ENCODE measurements around the gene ASF1A.

Gene ASF1A

DNA sequence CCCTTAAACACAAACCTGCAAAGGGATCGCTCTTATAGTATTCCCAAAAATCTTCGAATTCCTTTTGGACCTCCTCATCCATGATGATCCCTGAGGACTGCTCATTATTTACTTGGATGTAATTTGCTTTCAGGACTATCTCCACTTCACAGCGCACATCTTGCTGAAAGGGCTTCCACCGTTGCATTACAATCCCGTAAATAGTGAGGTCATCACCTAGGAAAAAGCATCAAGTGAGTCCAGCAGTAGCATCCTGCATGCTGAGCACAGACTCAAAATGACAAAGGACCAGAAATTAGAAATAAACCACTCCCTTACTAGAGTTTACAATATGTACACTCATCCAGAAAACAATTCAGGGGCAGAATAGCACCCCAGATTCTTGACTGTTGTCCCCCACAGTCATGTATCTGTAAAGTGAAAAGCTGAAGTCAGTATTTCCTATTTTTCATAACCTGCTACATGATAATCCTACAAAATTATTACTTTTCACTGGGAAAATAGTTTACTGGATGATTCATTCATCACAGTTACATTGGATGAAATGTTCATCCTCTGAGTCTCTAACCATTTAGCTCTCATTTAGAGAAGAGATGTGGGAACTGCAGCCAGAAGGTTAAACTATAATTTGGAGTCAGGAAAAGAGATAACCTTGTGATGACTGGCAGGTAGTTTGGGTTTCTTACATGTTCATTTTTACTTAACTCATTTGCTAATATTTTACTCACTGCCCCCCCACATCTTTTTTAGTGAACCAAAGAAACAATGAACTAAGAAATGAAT is 23.8 kb downstream of the ASF1A start:
- no peak for DNase-seq

DNA sequence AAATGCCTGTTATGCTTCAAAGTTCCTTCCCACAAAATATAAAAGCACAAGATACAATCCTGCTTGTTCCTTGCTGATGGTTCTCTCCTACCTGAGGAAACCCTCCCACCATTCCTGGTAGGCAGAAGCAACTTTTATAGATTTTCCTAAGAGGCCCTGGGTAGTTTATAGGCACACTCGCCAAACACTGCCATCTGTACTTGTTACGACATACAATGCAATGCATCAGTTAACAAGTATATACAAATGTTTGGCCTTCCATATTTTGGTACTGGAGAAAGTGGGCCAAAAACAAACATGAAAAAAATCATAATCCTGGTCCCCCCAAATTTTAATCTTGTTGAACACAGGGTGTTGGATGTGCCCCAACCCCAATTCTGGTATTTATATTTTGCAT is 24.4 kb downstream of the ASF1A start:
- no peak for DNase-seq

DNA sequence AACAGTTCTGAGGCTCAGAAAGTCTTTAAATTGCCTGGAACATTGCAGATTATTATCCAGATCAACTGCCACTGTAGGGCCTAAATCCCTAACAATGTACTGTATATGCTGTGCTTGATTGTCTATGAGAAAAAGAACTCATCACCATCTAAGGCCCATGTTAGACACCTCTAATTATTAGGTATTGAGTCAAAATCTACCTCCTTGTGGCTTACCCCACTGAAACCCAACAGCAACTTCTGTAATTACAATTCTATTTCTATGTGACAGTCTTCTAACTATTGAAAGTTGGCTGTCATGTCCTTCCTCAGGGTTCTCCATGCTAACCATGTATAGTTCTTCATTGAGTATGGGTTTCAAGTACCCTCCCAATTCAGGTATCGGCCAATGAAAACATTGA is 27.1 kb downstream of the ASF1A start:
- no peak for DNase-seq

DNA sequence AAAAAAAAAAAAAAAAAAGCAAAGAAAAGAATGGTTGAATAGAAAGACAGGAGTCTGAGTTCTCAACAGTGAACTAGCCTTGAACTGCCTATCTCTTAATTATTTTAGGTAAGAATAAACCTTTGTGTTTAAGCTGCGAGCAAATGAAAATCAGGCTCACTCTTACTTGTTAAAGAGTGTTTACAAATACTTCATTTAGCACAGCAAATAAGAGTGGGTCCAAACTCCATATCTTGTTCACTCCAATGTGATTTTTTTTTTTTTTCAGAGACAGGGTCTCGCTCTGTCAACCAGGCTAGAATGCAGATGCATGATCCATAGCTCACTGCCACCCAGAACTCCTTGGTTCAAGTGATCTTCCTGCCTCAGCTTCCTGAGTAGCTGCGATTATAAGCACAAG is 29.1 kb downstream of the ASF1A start:
- no peak for DNase-seq

DNA sequence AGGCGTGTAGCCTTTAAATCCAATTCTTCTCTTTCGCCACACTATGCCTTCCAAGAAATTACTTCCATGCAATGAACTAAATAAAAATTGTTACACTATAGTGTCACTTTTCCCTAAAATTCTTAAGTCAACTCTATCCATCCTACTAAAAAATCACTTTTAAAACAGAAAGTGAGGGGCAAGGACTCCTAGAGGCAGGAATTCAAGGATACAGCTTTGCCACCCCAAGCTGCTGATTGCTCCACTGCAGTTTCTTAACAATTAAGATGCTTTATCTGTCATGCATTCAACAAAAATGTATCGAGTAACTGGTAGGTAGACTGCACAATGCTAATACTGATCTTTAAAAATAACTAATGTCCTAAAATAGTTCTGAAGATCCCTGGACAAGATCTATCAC is 36.7 kb downstream of the ASF1A start:
- no peak for DNase-seq

DNA sequence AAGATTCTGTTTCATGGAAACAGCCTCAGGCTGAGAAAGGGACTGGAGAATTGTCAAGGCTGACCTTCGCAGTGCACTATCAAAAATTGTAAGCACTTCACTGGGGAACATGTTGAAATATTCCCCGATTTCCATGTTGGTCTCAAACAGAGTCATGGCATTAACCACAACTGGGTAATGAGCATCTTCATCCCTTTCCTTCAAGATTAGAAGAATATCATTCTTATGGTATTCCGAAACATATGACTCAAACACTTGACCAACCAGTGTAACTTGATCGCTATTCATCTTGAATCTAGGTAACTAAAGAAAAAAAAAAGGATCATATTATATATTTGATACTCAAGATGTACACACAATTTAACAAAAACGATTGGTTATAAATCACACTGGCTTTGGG is 37.5 kb downstream of the ASF1A start:
- no peak for DNase-seq

DNA sequence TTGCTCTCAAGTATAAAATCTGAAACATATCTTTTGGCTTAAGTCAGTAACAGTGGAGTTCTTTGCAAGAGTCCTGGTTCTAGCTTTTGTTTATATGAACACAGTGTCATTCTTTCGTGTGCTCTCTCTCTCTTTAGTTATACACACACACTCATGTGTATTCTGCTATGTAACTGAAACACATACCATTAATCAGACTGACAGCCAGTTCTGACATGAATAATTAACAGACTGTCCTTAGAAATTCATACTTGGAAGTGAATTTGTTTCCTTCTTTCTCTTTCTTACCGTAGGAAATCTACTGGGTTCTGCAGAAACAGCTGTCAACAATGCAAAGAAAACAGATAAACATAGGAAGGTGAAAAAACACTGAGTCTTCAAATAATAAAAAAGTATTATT is 38.5 kb downstream of the ASF1A start:
- DNase-seq: peak; percentile 66

DNA sequence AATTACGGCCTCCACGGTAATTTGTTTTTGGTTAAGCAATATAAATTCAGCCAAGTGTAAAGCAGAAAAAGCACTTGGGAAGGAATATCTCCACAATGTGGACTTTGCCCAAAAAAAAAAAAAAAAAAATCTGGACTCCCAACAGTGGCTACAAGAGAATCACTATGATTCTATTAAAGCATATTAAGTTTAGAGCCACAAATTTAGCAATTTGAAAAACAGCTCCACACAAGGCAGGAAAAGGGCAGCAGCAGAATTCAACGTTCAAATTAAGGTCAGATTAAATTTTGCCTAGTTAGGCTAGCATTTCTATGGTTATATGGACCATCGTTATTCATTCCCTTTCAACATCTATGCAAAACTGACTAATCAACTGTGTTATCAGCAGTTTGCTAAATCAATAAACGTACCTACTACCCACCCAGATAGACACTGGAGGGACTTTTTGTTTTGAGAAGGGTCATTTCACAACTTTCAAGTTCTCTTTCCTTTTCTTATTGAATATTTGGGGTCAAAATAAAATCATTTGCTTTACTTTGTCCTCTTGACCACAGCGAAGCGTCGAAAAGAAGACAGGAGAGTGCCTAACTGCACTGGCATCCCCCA is 40.0 kb downstream of the ASF1A start:
- no peak for DNase-seq

DNA sequence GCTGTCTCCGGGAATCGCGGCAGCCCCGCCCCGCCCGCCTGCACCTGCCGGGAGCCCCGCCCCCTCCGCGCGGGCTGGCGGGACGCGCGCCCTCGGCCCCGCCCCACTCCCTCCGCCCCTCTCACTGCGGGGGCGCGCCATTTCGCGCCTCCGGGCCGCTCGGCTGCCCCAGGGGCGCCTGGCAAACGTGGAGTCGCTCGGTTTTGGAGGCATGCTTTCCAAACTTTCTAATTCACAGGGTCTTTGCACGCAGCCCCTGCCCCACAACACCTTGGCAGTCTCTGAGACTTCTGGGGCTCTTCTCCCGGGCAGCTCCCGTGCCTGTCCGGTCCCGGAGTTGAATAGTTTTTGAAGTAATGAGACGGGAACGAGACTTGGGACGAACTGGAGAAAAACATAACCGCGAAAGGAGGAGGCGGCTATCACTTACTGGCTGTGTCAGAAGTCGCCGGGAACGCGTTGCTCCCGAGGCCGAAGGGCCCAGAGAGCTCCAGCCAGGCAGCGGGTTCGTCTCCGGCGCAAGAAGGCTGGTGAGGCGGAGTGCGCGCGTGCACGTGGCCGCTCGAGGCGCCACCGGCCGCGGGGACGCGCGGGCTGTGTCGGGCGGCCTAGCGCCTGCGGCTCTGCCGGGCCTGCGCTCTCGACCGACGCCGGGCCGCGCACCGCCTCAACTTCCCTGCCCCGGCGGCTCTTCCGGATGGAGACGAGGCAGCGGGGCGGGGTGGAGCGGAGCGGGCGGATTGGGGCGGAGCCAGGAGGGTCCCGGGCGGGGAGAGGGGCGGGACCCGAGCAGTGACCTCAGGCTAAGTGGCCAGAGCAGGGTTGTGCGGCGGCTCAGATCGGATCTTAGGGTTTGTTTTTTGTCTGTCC is 40.7 kb downstream of the ASF1A start, which contains the start of gene MCM9:
Gene MCM9 (minus strand): TSS at position 699 of the 870 bp plus-strand sequence. CDS start 3,436 bp downstream, outside the sequence.
- DNase-seq: peak; percentile 96

DNA sequence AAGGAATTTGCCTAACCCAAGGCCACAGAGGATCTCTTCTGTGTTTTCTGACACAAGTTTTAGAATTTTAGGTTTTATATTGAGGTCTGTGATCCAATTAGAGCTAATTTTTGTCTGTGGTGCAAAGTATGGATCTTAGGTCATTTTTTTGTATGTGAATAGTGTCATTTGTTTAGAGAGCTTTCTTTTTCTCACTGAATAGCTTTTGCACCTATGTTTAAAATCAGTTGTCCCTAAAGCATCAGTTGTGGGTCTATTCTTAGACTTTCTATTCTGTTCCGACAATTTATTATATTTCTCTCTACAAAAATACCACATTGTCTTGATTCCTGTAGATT is 41.3 kb downstream of the ASF1A start:
- no peak for DNase-seq

DNA sequence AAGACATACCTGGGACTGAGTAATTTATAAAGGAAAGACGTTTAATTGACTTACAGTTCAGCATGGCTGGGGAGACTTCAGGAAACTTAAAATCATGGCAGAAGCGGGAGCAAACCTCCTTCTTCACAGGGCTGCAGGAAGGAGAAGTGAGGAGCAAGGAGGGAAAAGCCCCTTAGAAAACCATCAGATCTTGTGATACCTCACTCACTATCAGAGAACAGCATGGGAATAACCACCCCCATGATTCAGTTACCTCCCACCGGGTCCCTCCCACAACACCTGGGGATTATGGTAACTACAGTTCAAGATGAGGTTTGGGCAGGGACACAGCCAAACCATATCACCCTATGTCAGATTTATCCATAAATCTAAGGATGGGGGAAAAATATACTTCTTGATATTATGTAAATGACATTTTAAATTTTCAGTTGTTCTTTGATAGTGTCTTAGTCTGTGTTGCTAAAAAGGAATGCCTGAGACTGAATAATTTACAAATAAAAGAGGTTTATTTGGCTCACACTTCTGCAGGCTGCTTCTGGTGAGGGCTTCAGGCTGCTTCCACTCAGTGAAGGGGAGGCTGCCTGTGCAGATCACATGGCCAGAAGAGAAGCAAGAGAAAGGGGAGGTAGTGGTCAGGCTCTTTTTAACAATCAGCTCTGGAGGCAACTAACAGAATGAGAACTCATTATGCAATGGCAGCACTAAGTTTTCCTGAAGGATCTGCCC is 42.2 kb downstream of the ASF1A start:
- DNase-seq: no peak

DNA sequence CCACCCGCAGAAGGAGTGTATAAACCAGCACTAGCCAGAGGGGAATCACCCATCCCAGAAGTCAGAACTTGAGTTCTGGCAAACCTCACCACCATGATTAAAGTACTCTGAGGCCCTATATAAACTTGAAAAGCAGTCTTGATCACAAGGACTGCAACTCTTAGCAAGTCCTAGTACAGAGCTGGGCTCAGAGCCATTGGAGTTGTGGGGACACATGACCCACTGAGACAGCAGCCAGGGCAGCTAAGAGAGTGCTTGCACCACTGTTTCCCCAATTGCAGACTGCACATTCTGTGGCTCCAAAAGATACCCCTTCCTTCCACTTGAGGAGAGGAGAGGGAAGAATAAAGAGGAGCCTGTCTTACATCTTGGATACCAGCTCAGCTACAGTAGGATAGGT is 45.7 kb downstream of the ASF1A start:
- no peak for DNase-seq

DNA sequence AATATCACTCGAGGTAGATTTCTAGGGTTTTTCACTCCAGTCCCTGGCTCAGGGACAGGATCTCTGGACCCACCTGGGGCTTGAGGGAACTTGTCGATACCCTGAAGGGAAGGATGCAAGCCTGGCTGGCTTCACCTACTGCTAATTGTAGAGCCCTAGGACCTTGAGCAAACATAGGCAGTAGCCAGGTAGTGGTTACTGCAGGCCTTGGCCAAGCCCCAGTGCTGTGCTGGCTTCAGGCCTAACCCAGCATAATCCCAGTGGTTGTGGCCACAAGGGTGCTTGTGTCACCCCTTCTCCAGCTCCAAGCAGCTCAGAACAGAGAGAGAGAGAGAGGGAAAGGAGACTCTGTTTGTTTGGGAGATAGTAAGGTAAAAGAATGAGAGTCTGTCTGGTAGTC is 46.8 kb downstream of the ASF1A start:
- DNase-seq: no peak

DNA sequence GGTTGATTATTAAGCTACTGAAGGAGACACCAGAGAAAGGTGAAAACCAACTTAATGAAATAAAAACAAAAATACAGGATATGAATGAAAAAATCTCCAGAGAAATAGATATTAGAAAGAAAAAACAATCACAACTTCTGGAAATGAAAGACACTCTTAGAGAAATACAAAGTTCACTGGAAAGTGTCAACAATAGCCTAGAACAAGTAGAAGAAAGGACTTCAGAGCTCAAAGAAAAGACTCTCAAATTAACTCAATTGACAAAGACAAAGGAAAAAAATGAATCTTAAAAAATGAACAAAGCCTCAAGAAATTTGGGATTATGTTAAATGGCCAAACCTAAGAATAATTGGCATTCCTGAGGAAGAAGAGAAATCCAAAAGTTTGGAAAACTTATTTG is 51.3 kb downstream of the ASF1A start:
- no peak for DNase-seq

DNA sequence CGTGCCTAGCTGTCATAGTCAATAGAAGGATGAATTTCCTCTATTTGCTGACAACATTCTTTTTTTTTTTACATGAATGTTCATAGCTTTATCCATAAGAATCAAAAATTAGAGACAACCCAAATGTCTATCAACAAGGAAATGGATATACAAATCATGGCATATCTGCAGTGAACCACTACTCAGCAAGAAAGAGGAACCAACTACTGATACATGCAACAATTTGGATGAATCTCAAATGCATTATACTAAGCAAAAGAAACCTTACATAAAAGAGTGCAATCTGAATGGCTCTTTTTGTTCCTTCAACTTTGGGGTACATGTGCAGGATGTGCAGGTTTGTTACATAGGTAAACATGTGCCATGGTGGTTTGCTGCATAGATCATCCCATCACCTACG is 58.7 kb downstream of the ASF1A start:
- DNase-seq: no peak

DNA sequence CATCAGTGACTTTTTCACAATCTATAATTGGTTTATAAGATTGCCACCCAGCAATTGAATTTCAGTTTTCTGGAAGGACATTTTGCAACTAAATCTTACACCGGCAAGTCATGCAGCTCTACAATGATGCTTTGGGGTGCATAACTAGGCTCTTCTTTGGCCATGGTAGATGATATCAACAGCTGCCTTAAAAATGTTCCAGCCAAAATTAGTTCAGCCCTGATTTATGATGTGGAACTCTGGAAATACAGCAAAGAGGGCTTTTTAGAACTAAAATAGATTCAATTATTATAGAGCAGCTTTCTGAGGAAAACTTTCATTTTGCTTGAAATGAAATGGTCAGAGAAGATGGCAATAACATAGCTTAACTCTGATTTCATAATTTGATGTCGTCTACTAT is 59.4 kb downstream of the ASF1A start:
- DNase-seq: no peak
